HG02759 (cell line): ENCODE data around the gene CDCA3.
A peak's percentile ranks its signal among the peaks of the same experiment; 100 is the strongest.
"Not testable (repeated sequence)": the region's sequence is repeated elsewhere in the genome, so short reads cannot be mapped to it uniquely, and the experiment has no call there.

ENCODE experiments used
- ATAC-seq: cut with Tn5 transposase; IDR thresholded peaks from one replicate; pipeline ENCODE4 v1.9.1; 2021; ENCODE audit warnings: mild to moderate bottlenecking, moderate library complexity; ENCODE audit not compliant: unreplicated experiment

CDCA3 gene

DNA sequence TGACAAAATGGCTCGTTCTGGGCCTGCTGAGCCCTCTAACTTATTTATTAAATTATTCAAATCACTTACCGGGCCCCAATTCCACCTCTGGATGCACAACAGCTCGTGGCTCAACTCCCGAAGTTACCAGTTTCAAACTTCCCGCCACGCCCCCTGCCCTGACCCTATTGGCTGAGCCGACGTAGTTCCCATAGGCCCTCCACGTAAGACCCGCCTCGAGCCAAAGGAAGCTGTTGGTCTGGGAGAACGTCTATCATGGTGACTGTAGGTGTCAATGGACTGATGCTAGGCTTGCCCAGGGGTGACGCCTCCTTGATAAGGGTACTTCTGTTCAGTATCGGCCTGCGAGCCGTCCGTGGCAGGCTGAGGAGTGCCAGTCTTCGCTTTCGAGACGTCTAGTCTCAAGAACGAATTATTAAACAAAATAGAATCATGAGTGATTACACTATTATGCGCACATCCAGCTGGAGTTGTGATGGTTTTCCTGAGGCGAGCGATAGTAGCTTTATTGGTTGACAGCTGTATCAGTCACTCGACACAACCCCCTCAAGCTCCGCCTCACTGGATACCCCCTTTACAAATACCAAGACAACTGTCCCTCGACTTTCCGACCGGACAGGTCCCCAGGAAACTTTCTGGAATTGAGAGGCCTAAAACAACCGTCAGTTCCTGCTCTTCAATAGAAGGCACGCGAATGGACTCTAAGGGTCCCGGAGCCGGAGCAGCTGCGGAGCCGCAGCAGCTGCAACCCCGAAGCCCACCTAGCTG is at the start of gene CDCA3:
Gene CDCA3, minus strand, starts transcription at position 134 of the 768 bp plus-strand sequence. CDS start 334 bp downstream, outside the sequence.
- peak; percentile 56 for ATAC-seq

DNA sequence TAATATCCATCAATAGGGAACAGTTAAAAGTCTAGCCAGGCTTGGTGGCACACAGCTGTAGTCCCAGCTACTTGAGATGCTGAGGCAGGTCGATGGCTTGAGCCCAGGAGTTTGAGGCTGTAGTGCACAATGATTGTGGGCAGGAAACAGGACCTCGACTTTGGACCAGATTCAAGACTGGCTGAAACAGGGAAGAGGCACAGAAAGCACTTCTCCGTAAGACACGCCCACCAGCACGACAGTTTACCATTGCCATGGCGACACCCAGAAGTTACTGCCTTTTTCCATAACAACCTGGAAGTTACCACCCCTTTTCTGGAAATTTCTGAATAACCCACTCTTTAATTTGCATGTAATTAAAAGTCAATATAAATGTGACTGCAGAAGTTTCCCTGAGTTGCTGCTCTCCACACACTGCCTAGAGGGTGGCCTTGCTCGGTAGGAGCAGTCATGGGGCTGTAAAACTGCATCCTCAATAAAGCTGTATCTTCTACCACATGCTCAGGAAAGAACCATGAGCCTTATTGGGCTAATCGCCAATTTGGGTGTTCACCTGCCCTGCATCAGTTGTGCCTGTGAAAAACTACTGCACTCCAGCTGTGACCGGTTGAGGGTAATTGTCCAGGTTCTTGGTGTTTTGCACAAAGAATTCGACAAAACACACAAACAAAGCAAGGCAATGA is 48.9 kb upstream of the CDCA3 start:
- ATAC-seq: no peak

DNA sequence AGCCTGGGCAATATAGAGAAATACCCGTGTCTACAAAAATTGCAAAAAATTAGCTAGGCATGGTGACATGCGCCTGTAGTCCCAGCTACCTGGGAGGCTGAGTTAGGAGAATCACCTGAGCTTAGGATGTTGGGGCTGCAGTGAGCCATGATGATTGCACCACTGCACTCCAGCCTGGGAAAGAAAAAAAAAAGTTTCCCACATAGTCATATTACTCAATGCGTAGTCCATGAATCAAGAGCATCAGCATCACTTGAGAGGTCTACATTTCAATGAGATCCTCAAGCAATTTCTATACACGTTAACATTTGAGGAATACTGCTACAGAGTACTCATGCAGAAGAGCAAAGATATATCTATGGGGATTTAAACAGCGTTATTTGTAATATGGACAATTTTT is 48.3 kb upstream of the CDCA3 start:
- no peak for ATAC-seq

DNA sequence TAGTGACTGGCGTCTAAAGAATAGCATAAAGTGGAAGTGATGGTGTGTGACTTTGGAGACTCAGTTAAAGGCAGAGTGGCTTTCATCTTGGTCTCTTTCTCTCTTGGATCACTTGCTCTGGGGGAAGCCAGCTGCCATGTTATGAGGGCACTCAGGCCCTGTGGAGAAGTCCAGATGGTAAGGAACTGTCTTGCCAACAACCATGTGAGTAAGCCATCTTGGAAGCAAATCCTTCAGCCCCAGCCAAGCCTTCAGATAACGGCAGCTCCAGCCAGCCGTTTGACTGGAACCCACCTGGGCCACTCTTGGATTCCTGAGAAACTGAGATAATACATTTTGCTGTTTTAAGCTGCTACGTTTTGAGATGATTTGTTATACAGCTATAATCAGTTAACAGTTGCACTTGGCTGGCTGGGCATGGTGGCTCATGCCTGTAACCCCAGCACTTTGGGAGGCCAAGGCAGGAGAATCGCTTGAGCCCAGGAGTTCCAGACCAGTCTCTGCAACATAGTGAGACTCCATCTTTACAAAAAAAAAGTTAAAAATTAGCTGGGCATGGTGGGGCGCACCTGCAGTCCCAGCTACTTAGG is 45.9 kb upstream of the CDCA3 start:
- ATAC-seq: no peak

DNA sequence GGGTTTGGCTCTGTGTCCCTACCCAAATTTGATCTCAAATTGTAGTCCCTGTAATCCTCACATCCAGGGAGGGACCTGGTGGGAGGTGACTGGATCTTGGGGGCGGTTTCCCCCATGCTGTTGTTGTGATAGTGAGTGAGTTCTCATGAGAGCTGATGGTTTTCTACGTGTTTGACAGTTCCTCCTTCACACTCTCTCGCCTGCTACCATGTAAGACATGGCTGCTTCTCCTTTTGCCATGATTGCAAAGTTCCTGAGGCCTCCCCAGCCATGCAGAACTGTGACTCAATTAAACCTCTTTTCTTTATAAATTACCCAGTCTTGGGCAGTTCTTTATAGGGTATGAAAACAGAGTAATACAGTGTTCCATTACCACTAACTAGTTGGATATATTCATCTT is 43.2 kb upstream of the CDCA3 start:
- no peak for ATAC-seq

DNA sequence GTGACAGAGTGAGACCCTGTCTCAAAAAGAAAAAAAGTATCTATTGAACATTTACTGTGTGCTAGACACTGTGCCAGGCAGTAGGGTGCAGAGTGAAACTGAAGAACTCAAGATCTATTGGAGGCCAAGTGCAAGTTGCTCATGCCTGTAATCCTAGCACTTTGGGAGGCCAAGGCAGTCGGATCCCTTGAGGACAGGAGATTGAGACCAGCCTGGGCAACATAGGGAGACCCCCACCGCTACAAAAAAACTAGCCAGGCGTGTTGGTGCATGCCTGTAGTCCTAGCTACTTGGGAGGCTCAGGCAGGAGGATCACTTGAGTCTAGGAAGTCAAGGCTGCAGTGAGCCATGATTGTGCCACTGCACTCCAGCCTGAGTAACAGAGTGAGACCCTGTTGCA is 41.6 kb upstream of the CDCA3 start:
- ATAC-seq: not testable (repeated sequence)

DNA sequence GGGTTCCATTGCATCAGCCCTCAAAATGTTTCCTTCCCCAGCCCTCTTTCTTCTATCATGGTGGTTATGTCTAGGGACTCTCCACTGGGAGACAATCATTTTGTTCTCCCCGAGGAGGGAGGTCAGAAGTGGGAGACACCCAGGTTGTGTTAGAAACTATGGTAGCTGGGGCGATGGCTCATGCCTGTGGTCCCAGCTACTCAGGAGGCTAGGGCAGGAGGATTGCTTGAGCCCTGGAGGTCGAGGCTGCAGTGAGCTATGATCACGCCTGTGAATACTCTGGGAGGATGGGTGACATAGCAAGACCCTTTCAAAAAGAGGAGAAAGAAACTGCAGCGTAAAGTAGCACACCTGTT is 40.5 kb upstream of the CDCA3 start:
- ATAC-seq: no peak

DNA sequence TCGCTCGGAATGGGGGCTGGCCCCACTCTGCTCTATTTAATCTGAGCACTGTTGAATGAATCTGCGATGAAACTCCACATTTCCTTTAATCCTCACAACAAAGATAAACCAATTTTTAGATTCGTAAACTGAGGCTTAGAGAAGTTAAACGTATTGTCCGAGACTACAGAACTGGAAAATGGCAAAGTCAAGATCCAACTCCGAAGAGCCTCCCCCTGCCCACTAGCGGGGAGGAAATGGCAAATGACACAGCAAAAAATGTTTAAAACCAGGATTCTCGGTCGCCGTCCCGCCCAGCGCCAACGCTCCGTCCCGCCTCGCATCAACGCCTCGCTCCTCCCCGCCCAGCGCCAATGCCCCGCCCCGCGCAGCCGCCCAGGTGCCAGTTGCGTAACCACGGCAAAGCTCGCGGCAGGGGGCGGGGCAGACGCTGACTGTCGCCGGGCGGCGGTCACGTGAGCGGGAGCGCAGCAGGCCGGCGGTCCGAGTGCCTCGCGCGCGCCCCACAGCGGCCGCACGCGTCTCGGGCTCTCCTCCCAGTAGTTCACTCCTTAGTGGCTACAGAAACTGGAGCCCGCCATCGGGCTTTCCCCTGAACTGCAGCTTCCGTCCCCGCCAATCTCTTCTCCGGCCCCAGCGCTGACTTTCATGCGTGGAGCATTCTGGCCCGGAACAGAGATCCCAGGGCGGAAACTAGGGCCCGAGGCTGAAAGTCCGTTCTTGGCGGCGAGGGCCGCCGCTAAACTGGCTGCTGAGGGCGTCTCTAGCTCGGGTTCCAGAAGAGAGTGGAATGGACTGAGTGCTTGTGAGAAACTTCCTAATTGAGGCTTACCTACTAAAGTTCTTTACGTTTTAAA is 39.9 kb upstream of the CDCA3 start:
- peak; percentile 96 for ATAC-seq

DNA sequence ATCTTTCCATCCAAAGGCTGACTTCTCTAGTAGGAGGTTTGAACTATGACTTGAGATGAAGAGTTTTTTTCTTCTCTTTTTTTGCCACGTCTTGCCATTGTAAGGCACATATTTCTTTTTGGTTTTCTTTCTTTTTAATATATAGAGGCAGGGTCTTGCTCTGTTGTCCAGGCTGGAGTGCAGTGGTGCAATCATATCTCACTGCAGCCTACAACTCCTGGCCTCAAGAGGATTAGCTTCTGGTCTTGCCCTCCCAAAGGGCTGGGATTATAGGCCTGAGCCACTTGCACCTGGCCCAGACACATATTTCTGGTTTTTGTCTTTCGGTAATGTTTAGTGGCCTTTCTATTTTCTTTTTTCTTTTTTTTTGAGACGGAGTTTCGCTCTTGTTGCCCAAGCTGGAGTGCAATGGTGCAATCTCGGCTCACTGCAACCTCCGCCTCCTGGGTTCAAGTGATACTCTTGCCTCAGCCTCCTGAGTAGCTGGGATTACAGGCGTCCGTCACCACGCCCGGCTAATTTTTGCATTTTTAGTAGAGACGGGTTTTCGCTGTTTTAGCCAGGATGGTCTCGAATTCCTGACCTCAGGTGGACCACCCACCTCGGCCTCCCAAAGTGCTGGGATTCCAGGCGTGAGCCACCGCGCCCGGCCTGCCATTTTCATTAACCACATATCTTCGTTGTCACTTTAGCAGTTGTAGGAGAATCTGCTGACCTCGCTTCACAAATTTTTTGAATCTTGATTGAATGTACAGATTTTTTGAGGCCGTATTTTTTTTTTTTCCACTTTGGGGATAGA is 38.9 kb upstream of the CDCA3 start:
- ATAC-seq: not testable (repeated sequence)

DNA sequence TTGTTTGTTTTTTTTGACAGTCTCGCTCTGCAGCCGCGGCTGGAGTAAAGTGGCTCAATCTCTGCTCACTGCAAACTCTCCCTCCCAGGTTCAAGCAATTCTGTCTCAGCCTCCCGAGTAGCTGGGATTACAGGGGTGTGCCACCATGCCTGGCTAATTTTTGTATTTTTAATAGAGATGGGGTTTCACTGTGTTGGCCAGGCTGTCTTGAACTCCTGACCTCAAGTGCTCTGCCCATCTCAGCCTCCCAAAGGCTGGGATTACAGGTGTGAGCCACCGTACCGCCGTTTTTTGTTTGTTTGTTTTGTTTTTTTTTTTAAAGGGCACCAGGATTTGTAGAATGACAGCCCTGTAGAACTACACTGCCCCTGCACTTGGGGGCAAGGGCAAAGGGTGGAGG is 37.7 kb upstream of the CDCA3 start:
- not testable (repeated sequence) for ATAC-seq

DNA sequence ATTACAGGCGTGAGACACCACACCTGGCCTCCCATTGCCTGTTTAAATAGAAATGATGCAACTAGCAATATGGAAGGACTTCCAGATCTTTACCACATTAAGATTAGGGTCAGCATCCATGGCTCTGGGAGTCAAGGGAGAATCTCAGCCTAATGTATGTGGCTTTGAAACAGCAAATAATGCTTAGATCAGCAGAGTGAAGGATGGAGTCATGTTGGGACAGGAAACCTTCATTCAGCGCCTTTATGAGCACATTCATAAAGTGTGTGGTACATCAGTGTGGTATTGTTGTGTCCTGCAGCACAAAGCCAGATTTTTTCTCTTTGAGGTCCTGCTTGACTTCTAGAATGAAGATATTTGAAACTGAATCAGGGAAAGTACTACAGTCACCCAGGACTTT is 37.3 kb upstream of the CDCA3 start:
- no peak for ATAC-seq

DNA sequence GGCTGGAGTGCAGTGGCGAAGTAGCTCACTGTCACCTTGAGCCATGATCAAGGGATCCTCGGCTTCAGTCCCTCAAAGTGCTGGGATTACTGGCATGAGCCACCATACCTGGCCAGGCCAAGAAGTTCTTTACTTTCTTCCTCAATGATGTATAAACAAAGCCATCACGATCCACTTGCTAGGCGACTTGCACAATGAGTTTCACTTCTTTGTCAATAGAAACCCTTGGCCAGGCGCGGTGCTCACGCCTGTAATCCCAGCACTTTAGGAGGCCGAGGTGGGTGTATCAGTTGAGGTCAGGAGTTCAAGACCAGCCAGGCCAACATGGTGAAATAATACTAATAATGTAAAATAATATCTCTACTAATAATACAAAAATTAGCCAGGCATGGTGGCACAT is 36.4 kb upstream of the CDCA3 start:
- ATAC-seq: no peak

DNA sequence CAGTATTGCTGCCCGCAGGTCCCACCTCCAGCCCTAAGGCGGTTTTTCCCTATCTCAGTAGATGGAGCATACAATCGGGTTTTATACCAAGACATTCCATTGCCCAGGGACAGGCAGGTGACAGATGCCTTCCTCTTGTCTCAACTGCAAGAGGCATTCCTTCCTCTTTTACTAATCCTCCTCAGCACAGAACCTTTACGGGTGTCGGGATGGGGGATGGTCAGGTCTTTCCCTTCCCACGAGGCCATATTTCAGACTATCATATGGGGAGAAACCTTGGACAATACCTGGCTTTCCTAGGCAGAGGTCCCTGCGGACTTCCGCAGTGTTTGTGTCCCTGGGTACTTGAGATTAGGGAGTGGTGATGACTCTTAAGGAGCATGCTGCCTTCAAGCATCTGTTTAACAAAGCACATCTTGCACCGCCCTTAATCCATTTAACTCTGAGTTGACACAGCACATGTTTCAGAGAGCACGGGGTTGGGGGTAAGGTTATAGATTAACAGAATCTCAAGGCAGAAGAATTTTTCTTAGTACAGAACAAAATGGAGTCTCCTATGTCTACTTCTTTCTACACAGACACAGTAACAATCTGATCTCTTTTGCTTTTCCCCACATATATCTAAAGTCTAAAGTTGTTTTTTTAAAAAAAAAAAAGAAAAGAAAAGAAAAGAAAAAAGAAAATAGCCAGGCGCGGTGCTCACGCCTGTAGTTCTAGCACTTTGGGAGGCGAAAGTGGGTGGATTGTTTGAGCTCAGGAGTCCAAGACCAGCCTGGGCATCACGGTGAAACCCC is 35.3 kb upstream of the CDCA3 start:
- not testable (repeated sequence) for ATAC-seq

DNA sequence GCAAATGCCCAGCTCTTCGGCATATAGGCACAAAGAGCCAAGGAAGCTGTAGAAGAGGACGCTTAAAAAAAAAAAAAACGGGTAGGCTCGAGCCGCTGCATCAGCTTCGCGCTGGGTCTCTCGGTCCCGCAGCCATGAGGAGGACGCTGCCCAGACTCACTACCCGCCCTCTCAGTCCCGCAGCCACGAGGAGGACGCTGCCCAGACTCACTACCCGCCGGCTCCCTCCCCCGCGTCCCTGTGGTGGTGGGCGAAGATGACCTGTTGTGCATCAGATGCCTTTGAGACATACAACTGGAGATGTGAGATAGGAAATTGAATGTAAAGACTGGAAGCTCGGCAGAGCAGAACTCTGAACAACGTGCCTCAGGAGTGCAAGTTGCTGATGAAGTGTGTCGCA is 33.5 kb upstream of the CDCA3 start:
- no peak for ATAC-seq

DNA sequence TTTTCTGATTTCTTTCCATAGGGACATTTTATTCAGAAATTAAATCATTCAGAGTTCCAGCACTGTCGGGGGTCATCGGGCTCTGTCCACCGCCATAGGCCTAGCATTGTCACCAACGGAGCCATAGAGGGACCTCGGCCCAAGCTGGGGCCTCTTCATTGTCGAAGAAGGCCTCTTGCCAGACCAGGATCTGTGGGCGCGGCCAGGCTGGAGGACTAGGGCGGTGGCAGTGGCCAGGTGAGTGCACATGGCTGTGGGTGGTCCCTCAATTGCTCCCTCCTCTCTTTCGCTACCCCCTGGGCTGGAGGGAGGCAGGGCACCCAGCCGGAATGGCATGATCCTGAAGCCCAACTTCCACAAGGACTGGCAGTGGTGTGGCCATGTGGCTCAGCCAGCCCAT is 32.6 kb upstream of the CDCA3 start:
- ATAC-seq: no peak

DNA sequence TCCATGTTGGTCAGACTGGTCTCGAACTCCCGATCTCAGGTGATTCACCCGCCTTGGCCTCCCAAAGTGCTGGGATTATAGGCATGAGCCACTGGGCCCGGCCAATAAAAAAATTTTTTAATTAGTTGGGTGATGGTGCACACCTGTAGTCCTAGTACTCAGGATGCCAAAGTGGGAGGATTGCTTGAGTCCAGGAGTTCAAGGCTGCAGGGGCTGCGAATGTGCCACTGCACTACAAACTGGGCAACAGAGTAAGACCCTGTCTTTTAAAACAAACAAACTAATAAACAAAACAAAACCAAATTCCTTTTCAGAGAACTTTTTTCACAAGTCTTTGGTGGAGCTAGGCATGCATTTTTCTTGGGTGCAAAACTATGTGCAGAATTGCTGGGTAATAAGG is 32.2 kb upstream of the CDCA3 start:
- no peak for ATAC-seq

DNA sequence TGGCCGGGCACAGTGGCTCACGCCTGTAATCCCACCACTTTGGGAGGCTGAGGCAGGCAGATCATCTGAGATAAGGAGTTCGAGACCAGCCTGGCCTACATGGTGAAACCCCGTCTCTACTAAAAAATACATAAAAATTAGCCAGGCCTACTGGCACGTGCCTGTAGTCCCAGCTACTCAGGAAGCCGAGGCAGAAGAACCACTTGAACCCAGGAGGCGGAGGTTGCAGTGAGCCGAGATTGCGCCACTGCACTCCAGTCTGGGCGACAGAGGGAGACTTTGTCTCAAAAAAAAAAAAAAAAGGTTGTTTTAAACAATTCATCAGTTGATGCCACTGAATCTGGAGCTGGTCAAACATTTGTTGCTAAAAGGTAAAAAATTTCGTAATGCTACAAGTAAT is 28.7 kb upstream of the CDCA3 start:
- not testable (repeated sequence) for ATAC-seq

DNA sequence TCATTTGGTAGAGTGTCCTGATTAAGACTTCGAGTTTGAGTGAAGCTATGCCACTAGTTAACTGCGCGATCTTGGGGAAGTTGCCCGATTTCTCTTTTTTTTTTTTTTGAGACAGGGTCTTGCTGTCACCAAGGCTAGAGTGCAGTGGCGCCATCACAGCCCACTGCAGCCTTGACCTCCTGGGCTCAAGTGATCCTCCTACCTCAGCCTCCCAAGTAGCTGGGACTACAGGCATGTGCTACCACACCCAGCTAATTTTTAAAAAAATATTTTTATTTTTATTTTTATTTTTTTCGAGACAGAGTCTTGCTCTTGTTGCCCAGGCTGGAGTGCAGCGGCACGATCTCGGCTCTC is 22.9 kb upstream of the CDCA3 start:
- ATAC-seq: not testable (repeated sequence)

DNA sequence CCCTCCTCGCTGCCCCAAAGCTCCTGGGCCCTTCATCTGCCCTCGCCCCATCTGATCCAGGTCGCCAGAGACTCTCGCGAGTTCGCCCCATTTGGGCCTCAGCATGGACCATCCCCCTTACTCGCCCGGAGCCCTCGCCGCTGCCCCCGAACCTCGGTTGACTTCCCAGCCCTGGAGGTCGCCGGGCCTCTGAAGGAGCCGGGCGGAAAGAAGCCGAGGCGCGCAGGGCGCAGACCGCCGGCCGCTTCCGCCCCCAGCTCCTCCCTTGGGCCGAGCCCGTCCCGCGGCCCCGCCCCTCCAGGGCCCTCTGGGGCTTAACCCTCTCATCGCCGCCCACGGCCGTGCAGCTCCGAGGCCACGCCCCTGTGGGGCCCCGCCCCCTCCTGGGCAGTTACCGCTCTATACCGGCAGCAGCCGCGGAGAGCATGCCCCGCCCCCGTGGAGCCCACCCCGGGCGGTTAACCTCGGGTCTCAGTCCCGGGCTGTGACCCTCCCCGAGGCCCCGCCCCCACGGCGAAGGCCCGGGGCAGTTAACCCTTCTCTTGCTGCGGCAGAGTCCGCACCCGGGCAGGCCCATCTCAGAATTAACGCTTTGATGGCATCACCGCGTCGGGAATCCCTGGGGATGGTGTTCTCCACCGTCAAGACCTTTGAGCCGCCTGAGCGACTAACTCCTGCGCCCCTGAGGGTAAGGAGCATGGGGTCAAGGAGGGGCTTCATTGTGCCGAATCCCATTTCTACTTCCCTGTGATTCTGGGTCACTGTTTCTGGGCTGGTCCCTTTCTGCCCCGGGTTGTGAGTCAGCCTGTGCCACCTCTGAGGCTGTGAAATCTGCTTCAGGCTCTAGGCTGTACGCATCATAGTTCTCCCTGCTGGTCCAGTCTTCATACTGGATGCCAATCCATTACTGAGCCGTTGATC is 22.3 kb upstream of the CDCA3 start, which contains the start of gene SPSB2:
Gene SPSB2, minus strand, starts transcription at position 210 of the 921 bp plus-strand sequence. CDS start 402 bp downstream, outside the sequence.
- ATAC-seq: peak; percentile 86
